ENCODE data around the gene HSPBAP1.

- TF ChIP-seq CTCF (conservative IDR thresholded peaks at IDR 0.05; ENCODE audit: low read length) = no peak
- no peak for TF ChIP-seq EZH2phosphoT487 (IDR thresholded peaks at IDR 0.05; ENCODE audit: borderline replicate concordance)
Measured at GRCh38 chr3:122758877-122759560, 34.6 kb downstream of the HSPBAP1 start.
